ENCODE results near the gene TMEM184B.
A peak's percentile ranks its signal among the peaks of the same experiment; 100 is the strongest.

Gene TMEM184B

DNA sequence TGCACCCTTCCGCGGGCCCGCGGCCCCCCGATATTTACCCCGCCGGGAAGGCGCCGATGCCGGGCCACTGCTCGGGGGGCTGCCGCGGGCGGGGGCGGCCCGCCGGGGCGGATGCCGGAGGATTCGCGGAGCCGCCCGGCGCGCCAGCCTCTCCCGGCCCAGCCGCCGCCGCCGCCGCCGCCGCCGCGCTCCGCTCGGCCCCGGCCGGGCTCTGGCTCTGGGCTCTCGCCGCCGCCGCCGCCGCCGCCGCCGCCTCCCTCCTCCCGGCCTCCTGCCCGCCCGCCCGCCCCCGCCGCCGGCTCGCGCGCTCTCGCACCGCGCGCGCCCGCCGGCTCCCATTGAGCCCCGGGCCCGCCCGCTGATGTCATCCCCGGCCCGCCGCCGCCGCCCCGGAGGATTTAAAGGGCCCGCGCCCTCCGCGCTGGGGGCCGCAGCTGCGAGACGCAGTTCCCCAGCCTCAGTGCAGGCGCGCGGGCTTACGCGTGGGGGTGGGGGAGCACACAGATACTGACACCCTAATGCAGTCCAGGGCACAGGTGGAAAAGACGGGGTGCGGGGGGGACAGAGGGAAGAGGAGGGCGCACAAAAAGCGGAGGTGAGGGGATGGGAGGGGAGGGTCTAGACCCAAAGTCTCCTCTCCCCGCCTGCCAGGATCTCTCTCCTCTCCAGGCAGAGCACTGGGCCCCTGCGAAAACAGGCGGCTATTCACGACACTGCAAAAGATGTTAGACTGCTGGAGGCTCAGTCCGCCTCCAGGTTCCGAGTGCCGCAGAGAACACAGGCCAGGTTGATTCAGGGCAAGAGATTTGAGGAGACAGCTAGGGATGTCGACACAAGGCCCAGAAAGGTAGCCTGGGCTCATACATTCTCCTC is 44.5 kb upstream of the TMEM184B start, which contains the start of gene CSNK1E:
TSS of gene CSNK1E (minus strand) at position 312 of the 873 bp plus-strand sequence. CDS start 3,276 bp downstream, outside the sequence.
- Histone ChIP-seq H2BK120ac (ENCODE audit: low read depth, low read length) (peak within 1 kb of the TSS; percentile 46), H3K9ac (ENCODE audit: low read length) (peak within 1 kb of the TSS; percentile 88), H3K4me2 (ENCODE audit: low read length) (peak within 1 kb of the TSS; percentile 75), H2AK5ac (ENCODE audit: low read length) (no peak within 1 kb of the TSS), H3K18ac (ENCODE audit: low read length) (peak within 1 kb of the TSS; percentile 95), H3K27me3 (ENCODE audit: insufficient read depth, low read length, poor library complexity) (no peaks in the 10 kb centered on the region), H4K8ac (ENCODE audit: low read depth, low read length) (peak within 1 kb of the TSS; percentile 82), H3K56ac (ENCODE audit: low read length) (peak within 1 kb of the TSS; percentile 95), H3K4me3 (ENCODE audit: low read length) (peak within 1 kb of the TSS; percentile 71), H3K27ac (ENCODE audit: low read depth, low read length) (peak within 1 kb of the TSS; percentile 92), H3K4ac (ENCODE audit: low read depth, low read length) (peak within 1 kb of the TSS; percentile 92), H4K5ac (ENCODE audit: low read length) (no peak within 1 kb of the TSS), H2BK5ac (ENCODE audit: low read length) (peak within 1 kb of the TSS; percentile 69), H3K4me1 (ENCODE audit: control insufficient read depth, low read depth, low read length) (peaks cover 13% of the 10 kb centered on the region), H2BK15ac (replicated peaks; ENCODE audit: low read depth) (no peak within 1 kb of the TSS), H3K79me2 (ENCODE audit: control insufficient read depth, insufficient read depth, low read length) (peaks cover 46% of the 10 kb centered on the region), H3K79me1 (ENCODE audit: low read length) (peaks cover 12% of the 10 kb centered on the region), H3K23ac (ENCODE audit: low read length) (no peak within 1 kb of the TSS), H3K36me3 (ENCODE audit: control insufficient read depth, insufficient read depth, low read length) (peaks cover 3% of the 10 kb centered on the region)
- WGBS (ENCODE audit: extremely low coverage, insufficient coverage, low lambda C conversion rate) = no CpG with 5 or more reads among the region's 98 CpGs
- DNase-seq = peak; percentile 78

DNA sequence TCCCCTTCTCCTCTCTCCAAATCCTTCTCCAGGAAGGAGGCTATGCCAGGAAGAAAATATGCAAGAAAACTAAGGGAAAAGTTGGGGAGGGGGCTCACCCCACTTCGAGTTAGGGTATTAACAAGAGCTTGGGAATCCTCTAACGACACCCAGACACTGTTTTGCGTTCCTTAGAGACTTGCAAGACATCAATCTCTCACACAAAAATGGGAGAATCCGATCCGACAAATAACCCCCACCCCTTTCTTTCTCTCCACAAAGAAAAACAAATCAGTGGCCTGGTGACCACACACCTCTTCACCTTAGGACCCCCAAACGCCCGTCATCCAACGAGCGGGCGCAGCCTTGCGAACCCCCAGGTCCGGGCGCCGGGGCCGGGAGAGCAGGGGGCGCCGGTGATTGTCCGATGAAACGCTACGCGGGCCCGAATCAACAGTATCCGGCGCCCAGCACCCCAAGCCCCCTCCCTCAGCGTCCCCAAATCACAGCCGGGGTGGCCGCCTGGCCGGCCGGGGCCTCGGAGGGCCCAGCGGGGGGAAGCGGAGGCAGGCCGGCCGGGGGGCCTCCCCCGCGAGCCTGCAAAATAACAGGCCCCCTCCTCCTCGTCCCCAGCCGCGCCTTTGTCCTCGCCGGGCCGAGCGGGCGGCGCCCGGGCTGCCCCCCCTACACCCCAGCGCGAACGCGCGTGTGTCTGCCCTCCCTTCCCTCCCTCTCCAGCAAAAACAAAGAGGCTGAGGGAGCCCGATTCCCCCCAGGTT is 43.7 kb upstream of the TMEM184B start:
- Histone ChIP-seq H3K4me1 (ENCODE audit: control insufficient read depth, low read depth, low read length) (peaks cover 13% of the 10 kb centered on the region), H3K23ac (ENCODE audit: low read length) (no peak overlapping the region), H2AK5ac (ENCODE audit: low read length) (no peak overlapping the region), H3K18ac (ENCODE audit: low read length) (peak overlapping the region; percentile 95), H3K27me3 (ENCODE audit: insufficient read depth, low read length, poor library complexity) (no peaks in the 10 kb centered on the region), H4K5ac (ENCODE audit: low read length) (no peak overlapping the region), H3K4me2 (ENCODE audit: low read length) (peak overlapping the region; percentile 75), H2BK15ac (replicated peaks; ENCODE audit: low read depth) (no peak overlapping the region), H3K9ac (ENCODE audit: low read length) (peak overlapping the region; percentile 88), H3K27ac (ENCODE audit: low read depth, low read length) (peak overlapping the region; percentile 92), H3K56ac (ENCODE audit: low read length) (peak overlapping the region; percentile 81), H3K79me1 (ENCODE audit: low read length) (peaks cover 12% of the 10 kb centered on the region), H4K8ac (ENCODE audit: low read depth, low read length) (peak overlapping the region; percentile 82), H3K4ac (ENCODE audit: low read depth, low read length) (peak overlapping the region; percentile 92), H2BK120ac (ENCODE audit: low read depth, low read length) (peak overlapping the region; percentile 46), H3K79me2 (ENCODE audit: control insufficient read depth, insufficient read depth, low read length) (peaks cover 54% of the 10 kb centered on the region), H2BK5ac (ENCODE audit: low read length) (peak overlapping the region; percentile 22), H3K4me3 (ENCODE audit: low read length) (peak overlapping the region; percentile 71), H3K36me3 (ENCODE audit: control insufficient read depth, insufficient read depth, low read length) (peaks cover 5% of the 10 kb centered on the region)
- WGBS (ENCODE audit: extremely low coverage, insufficient coverage, low lambda C conversion rate) = no CpG with 5 or more reads among the region's 52 CpGs
- DNase-seq = peak; percentile 68

GRCh38 chr22:38315823-38316363 is 43.1 kb upstream of the TMEM184B start:
- Histone ChIP-seq H4K5ac (ENCODE audit: low read length) (no peak overlapping the region), H3K79me1 (ENCODE audit: low read length) (peaks cover 13% of the 10 kb centered on the region), H3K9ac (ENCODE audit: low read length) (peak overlapping the region; percentile 88), H2AK5ac (ENCODE audit: low read length) (no peak overlapping the region), H2BK120ac (ENCODE audit: low read depth, low read length) (no peak overlapping the region), H3K56ac (ENCODE audit: low read length) (peak overlapping the region; percentile 81), H2BK15ac (replicated peaks; ENCODE audit: low read depth) (no peak overlapping the region), H3K4me1 (ENCODE audit: control insufficient read depth, low read depth, low read length) (peaks cover 13% of the 10 kb centered on the region), H3K4ac (ENCODE audit: low read depth, low read length) (no peak overlapping the region), H3K23ac (ENCODE audit: low read length) (no peak overlapping the region), H4K8ac (ENCODE audit: low read depth, low read length) (no peak overlapping the region), H3K4me3 (ENCODE audit: low read length) (peak overlapping the region; percentile 71), H3K79me2 (ENCODE audit: control insufficient read depth, insufficient read depth, low read length) (peaks cover 61% of the 10 kb centered on the region), H3K27ac (ENCODE audit: low read depth, low read length) (no peak overlapping the region), H3K18ac (ENCODE audit: low read length) (peak overlapping the region; percentile 95), H3K36me3 (ENCODE audit: control insufficient read depth, insufficient read depth, low read length) (peaks cover 5% of the 10 kb centered on the region), H2BK5ac (ENCODE audit: low read length) (no peak overlapping the region), H3K4me2 (ENCODE audit: low read length) (peak overlapping the region; percentile 75), H3K27me3 (ENCODE audit: insufficient read depth, low read length, poor library complexity) (no peaks in the 10 kb centered on the region)
- no peak for DNase-seq
- no CpG with 5 or more reads among the region's 12 CpGs for WGBS (ENCODE audit: extremely low coverage, insufficient coverage, low lambda C conversion rate)

DNA sequence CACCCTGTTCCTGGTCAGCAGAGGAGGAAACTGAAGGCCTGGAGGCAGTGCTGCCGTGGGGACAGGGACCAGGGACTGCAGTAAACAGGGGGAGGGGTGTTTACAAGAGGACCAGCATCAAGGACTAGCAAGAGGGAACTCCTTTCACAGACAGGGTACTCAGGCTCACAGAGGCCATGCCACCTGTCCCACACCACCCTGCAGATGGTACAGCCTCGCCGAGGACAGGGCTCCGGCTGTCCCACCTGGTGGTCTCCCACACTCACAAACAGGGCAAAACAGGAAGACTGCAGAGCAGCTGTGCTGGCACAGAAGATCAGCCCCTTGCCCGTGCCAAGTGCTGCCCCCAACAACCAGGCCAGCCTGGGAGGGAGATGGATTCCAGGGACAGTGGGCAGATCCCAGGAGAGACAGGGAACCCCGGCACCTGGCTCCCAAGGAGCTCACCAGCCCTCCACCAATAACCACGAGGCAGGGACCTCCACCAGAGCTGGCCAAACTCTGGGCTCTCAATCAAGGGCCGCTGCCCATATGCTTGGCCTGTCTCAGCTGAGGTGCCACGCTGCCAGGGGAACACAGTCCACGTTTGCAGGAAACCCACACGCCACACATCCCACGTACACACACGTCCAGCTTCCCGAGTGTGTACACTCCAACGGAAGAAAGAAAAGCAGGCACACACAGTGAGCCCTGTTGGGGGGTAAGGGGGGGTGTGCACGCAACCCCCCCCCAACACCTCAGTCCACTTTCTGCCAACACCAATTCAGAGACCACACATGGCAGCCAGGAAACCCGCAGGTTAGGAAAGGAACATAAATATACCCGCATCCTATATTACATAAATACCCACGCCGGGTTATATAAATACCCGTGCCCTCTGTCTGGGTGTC is 42.4 kb upstream of the TMEM184B start:
- Histone ChIP-seq H3K4me3 (ENCODE audit: low read length) (peak overlapping the region; percentile 71), H2BK120ac (ENCODE audit: low read depth, low read length) (no peak overlapping the region), H2BK5ac (ENCODE audit: low read length) (peak overlapping the region; percentile 38), H3K4me1 (ENCODE audit: control insufficient read depth, low read depth, low read length) (peaks cover 13% of the 10 kb centered on the region), H4K5ac (ENCODE audit: low read length) (no peak overlapping the region), H3K27ac (ENCODE audit: low read depth, low read length) (no peak overlapping the region), H3K4me2 (ENCODE audit: low read length) (peak overlapping the region; percentile 75), H2BK15ac (replicated peaks; ENCODE audit: low read depth) (no peak overlapping the region), H3K56ac (ENCODE audit: low read length) (peak overlapping the region; percentile 81), H3K18ac (ENCODE audit: low read length) (no peak overlapping the region), H4K8ac (ENCODE audit: low read depth, low read length) (no peak overlapping the region), H3K23ac (ENCODE audit: low read length) (peak overlapping the region; percentile 51), H3K79me2 (ENCODE audit: control insufficient read depth, insufficient read depth, low read length) (peaks cover 68% of the 10 kb centered on the region), H3K36me3 (ENCODE audit: control insufficient read depth, insufficient read depth, low read length) (peaks cover 7% of the 10 kb centered on the region), H3K9ac (ENCODE audit: low read length) (peak overlapping the region; percentile 88), H3K79me1 (ENCODE audit: low read length) (peaks cover 16% of the 10 kb centered on the region), H2AK5ac (ENCODE audit: low read length) (no peak overlapping the region), H3K27me3 (ENCODE audit: insufficient read depth, low read length, poor library complexity) (no peaks in the 10 kb centered on the region), H3K4ac (ENCODE audit: low read depth, low read length) (no peak overlapping the region)
- WGBS (ENCODE audit: extremely low coverage, insufficient coverage, low lambda C conversion rate) = no CpG with 5 or more reads among the region's 21 CpGs
- peak; percentile 23 for DNase-seq
